HG02973 (cell line): ENCODE data around the gene SYNGR3.
"Not testable (repeated sequence)": the region's sequence is repeated elsewhere in the genome, so short reads cannot be mapped to it uniquely, and the experiment has no call there.

Source experiments
- ATAC-seq: cut with Tn5 transposase; IDR thresholded peaks from one replicate; pipeline ENCODE4 v1.9.1; 2021; ENCODE audit warnings: moderate library complexity; ENCODE audit not compliant: unreplicated experiment

The SYNGR3 gene

DNA sequence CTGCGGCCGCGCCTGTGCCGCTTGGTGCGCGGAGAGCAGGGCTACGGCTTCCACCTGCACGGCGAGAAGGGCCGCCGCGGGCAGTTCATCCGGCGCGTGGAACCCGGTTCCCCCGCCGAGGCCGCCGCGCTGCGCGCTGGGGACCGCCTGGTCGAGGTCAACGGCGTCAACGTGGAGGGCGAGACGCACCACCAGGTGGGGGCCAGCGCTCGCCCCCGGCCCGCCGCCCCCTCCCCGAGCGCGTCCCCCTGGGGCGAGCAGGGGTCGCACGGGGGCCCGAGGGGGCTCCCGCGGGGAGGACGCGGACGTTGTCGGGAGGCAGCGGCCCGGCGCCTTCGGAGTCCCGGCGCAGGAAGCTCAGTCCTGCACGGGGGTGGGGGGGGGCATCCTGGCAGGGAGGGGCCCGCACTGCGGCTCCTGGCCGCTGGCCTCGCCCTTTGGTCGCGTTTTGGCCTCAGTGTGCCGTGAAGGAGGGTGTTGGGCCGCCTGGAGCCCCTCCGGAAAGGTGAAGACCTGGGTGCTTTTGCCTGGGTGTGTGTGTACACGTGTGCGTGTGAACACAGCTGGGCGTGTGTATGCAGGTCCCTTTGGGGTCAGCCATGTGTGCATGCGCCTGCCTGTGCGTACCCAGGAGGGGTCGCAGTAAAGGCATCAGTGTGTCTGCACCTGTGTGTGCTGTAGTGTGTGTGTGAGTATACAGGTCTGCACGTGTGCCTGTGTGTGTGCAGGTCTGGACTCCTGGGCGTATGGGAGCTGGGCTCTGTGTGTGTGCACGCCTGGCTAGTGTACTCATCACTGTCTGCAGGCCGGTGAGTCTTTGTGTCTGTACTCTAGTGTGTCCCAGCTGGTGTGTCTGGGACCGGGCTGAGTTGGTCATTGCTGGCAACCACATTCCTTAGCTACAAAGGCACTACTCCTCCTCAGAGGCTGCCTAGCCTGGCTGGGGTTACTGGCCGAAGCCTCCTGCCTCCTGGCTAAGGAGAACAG is 37.5 kb downstream of the SYNGR3 start:
- no peak for ATAC-seq

- no peak for ATAC-seq
Observed at GRCh38 chr16:2028146-2028545, 38.4 kb downstream of the SYNGR3 start.

DNA sequence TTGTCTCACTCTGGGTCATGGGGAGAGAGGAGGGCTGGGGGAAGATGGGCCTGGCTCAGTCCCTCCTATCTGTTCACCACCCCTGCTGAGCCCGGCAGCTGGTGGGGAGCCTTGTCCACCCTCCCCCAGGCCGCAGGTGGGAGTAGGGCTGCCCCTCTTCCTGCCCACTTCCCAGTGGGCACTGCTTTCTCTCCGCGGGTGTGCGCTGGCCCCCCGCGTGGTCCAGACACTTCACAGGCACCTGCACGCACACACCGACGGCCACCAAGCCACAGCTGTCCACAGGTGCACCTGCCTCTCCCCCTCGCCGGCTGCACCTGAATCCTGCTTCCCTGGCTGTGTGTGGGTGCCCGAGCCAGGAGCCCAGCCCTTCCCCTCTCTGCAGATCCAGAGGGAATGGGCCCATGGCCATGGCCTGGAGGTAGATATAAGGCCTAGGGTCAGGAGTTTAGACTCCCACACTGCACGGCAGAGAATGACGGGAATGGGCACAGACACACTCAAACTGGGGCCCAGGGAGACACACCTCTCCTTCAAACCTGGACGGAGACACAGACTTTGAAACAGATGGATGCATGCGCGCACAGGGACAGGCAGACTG is 39.0 kb downstream of the SYNGR3 start:
- ATAC-seq, result no peak

DNA sequence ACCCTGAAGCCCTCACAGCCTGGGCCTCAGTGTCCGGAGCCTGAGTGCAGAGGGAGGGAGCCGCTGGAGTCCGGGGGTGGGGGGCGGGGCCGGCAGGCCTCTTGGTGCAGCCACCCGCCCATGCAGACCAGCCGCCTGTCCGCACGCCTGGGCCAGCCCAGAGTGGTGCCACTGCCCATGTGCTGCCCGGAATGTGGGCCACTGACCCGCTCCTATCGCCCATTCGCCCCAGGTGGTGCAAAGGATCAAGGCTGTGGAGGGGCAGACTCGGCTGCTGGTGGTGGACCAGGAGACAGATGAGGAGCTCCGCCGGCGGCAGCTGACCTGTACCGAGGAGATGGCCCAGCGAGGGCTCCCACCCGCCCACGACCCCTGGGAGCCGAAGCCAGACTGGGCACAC is 39.6 kb downstream of the SYNGR3 start:
- no peak for ATAC-seq

DNA sequence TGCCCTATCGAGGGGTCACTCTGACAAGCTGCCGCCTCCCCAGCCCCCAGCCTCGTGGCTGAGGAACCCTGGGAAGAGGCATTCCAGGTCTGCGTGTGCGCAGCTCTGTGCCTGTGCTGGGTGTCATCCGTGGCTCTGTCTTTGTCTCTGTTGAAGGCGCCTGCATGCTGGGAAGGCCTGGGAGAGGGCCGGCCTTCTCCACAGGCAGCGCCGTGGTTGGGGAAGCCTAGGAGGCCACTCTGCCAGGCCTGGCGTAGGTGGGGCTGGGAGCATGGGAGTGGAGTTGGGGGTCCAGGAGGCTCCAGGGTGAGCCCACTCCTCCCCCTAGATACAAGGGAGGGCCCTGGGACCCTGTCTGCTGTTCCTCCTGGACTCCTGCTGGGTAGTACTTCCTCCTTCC is 40.3 kb downstream of the SYNGR3 start:
- ATAC-seq, result no peak

DNA sequence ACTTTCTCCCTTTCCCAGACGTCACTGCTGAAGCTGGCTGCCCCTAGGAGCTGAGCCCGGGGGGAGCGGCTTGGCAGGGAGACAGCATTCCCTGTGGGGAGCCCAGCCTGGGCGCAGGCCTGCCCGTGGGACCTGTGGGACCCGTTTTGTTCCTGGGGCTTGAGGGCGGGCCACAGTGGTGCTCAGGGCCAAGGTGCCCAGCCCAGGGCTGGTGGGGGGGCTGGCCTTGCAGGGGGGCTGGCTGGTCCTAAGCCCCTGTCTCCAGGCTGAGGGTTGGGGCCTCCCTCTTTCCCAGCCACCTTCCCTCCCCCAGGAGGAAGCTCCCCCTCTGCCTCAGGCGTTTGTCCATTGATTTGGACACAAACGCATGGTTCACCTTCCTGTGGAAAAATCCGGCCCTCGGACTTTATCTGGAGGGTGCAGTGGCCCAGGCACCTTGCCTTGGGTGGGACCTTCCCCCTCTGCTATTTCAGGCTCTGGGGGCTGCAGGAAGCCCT is 41.4 kb downstream of the SYNGR3 start:
- ATAC-seq, result no peak

DNA sequence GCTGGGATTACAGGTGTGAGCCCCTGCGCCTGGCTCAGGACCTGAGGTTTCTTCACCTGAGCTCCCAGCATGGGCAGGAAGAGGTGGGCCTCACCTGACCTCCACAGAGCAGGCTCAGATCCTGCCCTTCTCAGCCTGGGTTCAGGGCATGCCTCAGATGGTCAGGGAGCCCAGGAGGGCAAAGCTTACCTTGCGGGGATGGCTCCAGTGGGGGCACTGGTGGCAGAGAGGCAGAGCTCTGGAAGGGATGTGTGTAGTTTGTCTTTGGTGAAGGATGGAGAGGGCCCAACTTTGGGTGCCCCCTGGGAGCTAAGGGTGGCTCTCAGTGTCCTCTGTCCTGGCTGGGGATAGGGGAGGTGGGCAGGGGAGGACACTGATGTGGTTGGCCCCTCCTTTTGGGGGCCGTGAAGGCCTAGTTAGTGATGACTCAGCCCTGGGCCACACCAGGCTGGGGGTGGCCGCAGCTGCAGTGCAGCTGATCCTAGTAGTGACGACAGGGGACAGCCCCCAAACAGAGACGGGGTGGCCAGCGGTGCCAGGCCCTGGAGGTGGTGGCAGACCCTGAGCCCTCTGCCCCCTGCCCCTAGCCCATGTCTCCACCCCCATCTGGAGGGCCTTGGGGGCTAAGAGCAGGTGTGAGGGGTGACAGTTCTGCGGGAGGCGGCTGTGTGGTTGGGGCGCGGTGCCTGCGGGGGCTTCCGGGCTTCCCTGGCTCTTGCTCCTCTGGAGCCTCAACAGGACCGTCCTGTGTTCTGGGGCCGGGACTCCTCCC is 42.7 kb downstream of the SYNGR3 start:
- no peak for ATAC-seq

DNA sequence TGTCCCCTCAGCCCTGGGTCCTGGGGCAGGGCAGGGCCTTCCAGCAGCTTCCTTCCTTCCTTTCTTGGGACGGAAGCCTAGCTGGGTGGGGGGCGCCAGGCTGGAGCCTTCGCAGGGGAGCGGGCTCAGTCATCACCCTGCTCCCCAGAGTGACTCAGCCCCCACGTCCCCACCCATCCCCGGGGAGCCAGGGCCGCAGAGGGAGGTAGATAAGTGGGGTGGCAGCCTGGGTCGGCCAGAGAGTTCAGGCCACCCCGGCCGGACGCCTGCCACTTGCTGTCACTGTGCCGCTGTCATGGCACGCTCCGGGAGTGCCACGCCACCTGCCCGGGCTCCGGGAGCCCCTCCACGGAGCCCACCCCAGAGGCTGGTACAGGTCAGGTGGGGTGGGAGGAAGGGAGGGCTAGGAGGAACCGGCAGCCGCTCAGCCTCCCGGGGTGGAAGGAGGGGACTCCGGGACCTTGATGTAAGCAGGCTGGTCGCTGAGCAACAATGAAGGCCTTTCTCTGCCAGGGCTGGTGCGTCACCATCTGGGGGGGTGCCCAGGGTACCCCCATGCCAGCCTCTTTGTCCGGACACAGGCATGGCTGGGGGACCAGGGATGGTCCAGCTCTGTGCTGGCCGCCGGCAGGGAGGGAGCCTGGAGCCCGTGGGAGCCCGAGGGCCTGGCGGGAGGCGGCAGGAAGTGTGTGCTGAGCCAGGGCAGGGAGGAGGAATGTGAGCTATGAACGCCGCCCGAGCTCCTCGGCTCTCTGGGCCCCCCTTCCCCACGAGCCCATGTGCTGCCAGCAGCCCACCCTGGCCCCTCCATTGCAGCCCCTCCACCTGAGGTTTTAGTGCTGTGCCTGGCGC is 43.5 kb downstream of the SYNGR3 start:
- ATAC-seq, result no peak

DNA sequence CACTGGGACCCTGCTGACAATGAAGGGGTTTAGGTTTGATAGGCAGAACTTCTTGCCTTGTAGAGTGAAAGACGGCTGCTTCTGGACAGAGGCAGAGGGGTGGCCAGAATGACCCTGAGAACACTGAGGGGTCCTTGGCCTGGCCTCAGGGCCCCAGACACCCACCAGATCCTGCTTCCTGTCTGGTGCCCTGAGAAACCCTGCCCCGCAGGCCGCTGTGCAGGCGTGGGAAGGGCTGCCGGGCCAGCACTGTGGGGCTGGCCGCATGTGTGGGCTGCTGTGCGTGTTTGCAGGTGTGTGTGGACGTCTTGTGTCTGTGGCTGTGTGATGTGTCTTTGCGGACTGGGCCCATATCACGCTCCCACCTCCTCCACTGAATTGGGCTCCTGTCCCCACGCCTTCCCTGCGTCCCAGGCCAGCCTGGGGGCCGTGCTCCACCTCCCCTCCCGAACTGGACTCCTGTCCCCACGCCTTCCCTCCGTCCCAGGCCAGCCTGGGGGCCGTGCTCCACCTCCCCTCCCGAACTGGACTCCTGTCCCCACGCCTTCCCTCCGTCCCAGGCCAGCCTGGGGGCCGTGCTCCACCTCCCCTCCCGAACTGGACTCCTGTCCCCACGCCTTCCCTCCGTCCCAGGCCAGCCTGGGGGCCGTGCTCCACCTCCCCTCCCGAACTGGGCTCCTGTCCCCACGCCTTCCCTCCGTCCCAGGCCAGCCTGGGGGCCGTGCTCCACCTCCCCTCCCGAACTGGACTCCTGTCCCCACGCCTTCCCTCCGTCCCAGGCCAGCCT is 44.3 kb downstream of the SYNGR3 start:
- not testable (repeated sequence) for ATAC-seq

DNA sequence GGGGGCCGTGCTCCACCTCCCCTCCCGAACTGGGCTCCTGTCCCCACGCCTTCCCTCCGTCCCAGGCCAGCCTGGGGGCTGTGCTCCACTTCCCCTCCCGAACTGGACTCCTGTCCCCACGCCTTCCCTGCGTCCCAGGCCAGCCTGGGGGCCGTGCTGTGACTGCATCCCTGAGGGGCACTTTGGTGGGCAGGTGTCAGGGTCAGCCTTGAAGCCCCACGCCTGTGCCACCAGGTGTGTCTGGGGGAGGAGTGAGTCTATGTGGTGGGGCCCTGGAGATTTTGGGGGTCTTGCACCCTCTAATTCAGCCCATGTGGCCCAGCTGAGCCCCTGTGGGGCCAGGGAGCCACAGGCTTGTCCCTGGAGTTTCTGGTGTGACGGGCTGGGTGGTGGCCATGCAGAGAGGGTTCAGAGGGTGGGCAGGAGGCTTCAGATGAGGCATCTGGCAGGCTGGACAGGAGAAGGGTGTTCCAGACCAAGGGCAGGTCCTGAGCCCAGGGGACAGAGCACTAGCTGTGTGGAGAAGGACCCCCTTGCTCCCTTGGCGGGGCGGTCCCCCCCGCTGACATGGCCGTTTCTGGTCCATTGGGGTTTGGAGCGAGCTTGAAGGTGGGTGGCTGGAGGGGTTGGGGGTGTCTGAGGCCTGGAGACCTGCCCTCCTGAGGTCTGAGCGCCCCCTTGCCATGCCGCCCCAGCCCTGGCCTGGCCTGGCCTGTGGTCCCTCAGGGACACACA is 45.1 kb downstream of the SYNGR3 start:
- ATAC-seq, result no peak

DNA sequence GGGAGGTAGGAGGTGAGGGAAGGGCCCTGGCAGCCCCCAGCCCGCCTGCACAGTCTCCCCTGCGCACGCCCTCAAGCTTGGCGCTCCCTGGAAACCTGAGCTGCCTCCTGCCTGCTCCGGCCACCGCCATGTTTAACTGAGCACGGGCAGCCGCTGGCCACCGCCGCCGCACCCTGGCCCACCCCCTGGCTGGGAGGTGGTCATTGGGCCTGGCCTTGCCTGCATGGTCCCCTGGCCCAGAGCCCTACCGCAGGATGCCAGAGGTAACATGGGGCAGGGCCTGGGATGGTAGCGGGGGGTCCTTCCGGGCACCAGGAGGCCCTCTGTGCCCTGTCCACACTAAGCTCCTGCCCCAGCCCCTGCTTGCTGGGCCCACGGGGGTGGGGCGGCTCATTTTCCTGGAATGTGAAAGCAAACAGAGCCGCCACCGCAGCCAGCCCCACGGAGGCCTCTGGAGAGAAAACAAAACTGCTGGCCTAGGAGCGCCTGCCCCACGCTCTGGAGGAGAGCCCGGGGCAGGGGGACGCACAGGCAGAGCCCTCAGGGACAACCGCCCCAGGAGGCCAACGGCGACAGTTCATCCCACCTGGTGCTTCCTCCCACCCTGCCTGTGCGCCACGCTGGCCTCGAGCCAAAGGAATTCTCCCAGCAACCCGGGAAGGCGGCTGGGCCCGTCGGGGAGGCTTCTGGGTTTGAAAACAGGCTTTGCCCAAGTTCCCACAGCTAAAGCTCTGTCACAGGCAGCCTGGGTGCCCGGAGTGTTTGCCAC is 45.8 kb downstream of the SYNGR3 start:
- ATAC-seq, result no peak

DNA sequence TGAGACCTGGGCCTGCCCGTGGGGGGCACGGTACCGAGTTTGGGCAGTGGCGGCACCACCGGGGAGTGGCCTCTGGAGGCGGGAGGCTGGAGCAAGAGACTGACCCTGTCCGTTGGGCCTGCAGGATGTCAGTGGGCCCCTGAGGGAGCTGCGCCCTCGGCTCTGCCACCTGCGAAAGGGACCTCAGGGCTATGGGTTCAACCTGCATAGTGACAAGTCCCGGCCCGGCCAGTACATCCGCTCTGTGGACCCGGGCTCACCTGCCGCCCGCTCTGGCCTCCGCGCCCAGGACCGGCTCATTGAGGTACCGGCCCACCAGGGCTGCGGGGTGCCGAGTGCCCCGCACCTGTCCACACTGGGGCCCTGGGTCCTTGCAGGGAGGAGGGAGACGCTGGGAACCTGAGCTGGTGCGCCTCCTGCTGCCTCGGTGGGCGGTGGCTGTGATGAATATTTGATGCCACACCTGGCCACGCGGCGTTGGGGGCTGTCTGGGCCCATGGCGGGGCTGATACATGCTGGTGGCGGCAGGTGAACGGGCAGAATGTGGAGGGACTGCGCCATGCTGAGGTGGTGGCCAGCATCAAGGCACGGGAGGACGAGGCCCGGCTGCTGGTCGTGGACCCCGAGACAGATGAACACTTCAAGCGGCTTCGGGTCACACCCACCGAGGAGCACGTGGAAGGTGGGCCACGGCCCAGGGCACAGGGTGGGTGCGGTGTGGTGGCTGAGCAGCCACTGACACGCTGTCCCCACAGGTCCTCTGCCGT is 46.6 kb downstream of the SYNGR3 start:
- no peak for ATAC-seq

DNA sequence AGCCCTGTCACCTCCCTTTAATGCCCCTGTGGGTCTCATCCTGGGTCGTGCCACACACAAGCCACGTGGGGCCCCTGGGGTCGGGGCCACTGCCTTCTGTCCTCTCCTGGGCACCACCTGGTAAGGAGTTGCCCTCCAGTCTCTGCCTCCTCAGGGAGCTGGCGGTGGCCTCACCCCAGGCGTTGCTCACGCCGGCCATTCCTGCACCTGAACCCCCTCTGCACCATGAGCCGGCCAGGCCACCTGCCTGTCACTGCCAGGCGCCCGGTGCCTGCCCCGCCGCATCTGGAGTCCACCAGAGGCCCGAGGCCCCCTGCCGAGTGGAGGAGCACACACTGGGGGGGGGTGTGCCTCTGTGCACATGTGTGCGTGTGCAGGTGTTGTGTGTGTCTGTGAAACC is 47.3 kb downstream of the SYNGR3 start:
- ATAC-seq, result no peak

DNA sequence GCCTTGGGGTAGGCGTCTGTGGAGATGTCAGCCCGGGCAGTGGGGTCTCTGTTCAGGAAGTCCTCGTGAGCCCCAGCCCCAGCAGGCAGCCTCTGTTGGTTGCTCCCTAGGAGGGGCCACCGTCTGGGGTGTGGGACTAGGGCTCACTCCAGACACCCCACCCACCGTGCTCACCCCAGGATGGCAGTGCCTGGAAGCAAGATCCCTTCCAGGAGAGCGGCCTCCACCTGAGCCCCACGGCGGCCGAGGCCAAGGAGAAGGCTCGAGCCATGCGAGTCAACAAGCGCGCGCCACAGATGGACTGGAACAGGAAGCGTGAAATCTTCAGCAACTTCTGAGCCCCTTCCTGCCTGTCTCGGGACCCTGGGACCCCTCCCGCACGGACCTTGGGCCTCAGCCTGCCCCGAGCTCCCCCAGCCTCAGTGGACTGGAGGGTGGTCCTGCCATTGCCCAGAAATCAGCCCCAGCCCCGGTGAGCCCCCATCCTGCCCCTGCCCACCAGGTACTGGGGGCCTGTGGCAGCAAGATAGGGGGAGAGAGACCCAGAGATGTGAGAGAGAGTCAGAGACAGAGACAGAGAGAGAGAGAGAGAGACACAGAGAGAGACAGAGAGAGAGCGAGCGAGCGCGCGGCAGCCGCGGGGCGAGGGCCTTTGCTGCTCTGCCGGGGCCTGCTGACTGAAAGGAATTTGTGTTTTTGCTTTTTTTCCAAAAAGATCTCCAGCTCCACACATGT is 48.0 kb downstream of the SYNGR3 start:
- ATAC-seq, result no peak

DNA sequence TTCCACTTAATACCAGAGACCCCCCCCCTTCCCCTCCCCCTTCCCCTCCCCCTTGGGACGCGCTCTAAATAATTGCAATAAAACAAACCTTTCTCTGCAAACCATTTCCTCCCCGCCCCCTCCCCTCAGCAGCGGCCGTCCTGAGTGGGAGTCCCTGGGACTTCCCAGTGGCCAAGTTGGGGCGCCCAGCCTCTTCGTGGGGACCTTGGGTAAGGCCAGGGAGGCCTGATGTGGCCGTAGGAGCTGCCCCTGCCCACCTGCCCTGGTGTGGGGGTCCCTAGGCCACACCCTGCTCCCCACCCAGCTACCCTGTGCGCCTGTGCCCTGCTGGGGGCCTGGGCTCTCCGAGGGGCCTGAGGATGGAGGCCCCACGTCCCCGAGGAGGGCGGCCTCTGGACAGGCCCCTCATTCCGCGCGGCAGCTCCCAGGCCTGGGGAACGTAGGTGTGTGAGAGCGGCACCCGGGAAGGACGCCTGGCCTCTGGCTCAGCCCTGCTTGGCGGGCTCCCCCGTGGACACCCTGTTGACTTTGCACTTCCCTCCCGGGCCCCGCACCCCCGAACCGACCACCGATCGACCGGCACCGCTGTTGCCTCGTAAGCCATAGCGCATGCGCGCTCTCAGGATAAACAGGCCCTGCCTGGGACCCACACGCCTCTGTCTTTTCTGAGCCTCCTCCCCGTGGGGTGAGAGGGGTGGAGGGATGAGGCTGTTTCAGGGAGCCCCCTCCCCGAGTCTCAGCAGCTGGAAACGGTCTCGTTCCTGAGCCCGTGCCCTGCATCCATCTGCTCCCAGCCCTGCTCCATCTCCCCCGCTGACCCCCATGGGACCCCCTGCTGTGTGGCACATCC is 48.8 kb downstream of the SYNGR3 start:
- no peak for ATAC-seq
